ENCODE measurements around the gene PBX4. TPM values are rescaled to one million over a fixed set of nuclear protein-coding genes. Genes with fewer than 3 reads are reported as not detected.

PBX4 gene
- total RNA-seq, 4 donors from 2014 or later, result 1.3 to 2.8 (median 1.6) TPM; not detected in 1

- no peak overlapping the region for H3K4me3 ChIP-seq
- no peaks in the 10 kb centered on the region for H3K36me3 ChIP-seq
- DNase-seq, result no peak
- intact Hi-C loops (cut with DNase I; ENCODE audit: low total_unique reads), result no loop called here
- peaks cover 0 to 6% of the 10 kb centered on the region in 2 donors for H3K4me1 ChIP-seq
- H3K27ac ChIP-seq, result no peak overlapping the region
- peaks cover 0 to 4% of the 10 kb centered on the region in 2 donors for H3K27me3 ChIP-seq
- no peak for TF ChIP-seq POLR2A (IDR thresholded peaks at IDR 0.05)
- TF ChIP-seq, protein P1, sequence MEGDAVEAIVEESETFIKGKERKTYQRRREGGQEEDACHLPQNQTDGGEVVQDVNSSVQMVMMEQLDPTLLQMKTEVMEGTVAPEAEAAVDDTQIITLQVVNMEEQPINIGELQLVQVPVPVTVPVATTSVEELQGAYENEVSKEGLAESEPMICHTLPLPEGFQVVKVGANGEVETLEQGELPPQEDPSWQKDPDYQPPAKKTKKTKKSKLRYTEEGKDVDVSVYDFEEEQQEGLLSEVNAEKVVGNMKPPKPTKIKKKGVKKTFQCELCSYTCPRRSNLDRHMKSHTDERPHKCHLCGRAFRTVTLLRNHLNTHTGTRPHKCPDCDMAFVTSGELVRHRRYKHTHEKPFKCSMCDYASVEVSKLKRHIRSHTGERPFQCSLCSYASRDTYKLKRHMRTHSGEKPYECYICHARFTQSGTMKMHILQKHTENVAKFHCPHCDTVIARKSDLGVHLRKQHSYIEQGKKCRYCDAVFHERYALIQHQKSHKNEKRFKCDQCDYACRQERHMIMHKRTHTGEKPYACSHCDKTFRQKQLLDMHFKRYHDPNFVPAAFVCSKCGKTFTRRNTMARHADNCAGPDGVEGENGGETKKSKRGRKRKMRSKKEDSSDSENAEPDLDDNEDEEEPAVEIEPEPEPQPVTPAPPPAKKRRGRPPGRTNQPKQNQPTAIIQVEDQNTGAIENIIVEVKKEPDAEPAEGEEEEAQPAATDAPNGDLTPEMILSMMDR (IDR thresholded peaks at IDR 0.05), result no peak
- no peaks in the 10 kb centered on the region for H3K9me3 ChIP-seq
Measured at GRCh38 chr19:19631346-19631745, 12.9 kb upstream of the PBX4 start.

DNA sequence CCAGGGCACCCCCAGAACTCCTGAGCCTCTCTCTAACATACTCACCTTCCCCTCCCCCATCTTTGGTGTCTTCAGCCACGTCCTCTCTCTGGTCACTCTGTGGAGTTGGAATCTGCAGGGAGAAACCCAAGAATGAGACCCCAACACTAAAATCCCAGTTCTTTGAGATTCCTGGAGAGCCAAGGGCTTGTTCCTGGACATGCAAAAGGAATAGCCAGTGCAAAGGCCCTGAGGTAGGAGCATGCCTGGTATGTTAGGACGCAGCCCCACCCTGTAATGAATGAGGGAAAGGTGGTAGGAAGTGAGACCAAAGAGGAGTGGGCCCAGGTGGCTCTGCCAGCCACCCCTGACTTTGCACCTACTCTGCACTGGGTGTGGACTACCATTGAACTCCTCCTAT is 11.9 kb upstream of the PBX4 start:
- Histone ChIP-seq H3K27ac (no peak overlapping the region), H3K4me1 (peaks cover 0 to 6% of the 10 kb centered on the region in 2 donors), H3K4me3 (no peak overlapping the region), H3K9me3 (no peaks in the 10 kb centered on the region), H3K36me3 (no peaks in the 10 kb centered on the region), H3K27me3 (peaks cover 0 to 4% of the 10 kb centered on the region in 2 donors)
- TF ChIP-seq, protein P1 (IDR thresholded peaks at IDR 0.05), result no peak
- TF ChIP-seq POLR2A (IDR thresholded peaks at IDR 0.05), result no peak
- DNase-seq, result no peak
- intact Hi-C loops (cut with DNase I; ENCODE audit: low total_unique reads), result no loop called here

DNA sequence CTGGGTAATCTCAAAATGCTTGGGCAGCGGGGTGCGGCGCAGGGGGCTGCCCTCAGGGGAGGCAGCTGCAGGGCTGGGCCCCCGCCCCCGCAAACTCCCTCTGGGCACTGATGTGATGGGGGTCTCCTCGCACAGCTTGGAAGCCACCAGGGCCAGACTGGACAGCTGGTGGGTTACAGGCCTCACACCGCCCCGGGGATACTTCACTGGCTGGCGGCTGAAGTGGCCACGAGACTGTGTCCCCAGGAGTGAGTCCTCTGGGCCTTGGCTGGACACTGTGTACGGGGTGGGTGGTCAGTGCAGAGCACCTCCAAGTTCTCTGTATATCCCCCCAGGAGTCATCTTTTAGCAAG is 11.6 kb upstream of the PBX4 start:
- H3K9me3 ChIP-seq, result no peaks in the 10 kb centered on the region
- H3K27ac ChIP-seq, result no peak overlapping the region

GRCh38 chr19:19628501-19629134 is 10.1 kb upstream of the PBX4 start:
- H3K36me3 ChIP-seq, result no peaks in the 10 kb centered on the region
- H3K4me1 ChIP-seq, result peaks cover 0 to 6% of the 10 kb centered on the region in 2 donors
- no peaks in the 10 kb centered on the region for H3K9me3 ChIP-seq
- TF ChIP-seq POLR2A (IDR thresholded peaks at IDR 0.05), result no peak
- TF ChIP-seq, protein P1 (IDR thresholded peaks at IDR 0.05), result no peak
- H3K27ac ChIP-seq, result no peak overlapping the region
- intact Hi-C loops (cut with DNase I; ENCODE audit: low total_unique reads), result no loop called here
- peak overlapping the region; percentile 2 to 46 for H3K4me3 ChIP-seq
- peaks cover 0 to 4% of the 10 kb centered on the region in 2 donors for H3K27me3 ChIP-seq
- DNase-seq, result no peak

More for the DNA sequence above, 11.6 kb upstream of the PBX4 start:
- Histone ChIP-seq H3K4me1 (peaks cover 0 to 6% of the 10 kb centered on the region in 2 donors), H3K27me3 (peaks cover 0 to 4% of the 10 kb centered on the region in 2 donors), H3K36me3 (no peaks in the 10 kb centered on the region), H3K4me3 (no peak overlapping the region)
- intact Hi-C loops (cut with DNase I; ENCODE audit: low total_unique reads), result no loop called here
- DNase-seq, result no peak
- TF ChIP-seq, protein P1 (IDR thresholded peaks at IDR 0.05), result no peak
- TF ChIP-seq POLR2A (IDR thresholded peaks at IDR 0.05), result no peak

GRCh38 chr19:19627621-19628500 is 9.4 kb upstream of the PBX4 start, which contains the start of gene LPAR2:
LPAR2 (minus strand) TSS chr19:19628220; CDS start chr19:19627275, 945 bp downstream.
- intact Hi-C loops (cut with DNase I; ENCODE audit: low total_unique reads), result no loop called here
- Histone ChIP-seq H3K27me3 (peaks cover 0 to 4% of the 10 kb centered on the region in 2 donors), H3K27ac (no peak within 1 kb of the TSS), H3K36me3 (no peaks in the 10 kb centered on the region), H3K4me1 (peaks cover 0 to 6% of the 10 kb centered on the region in 2 donors), H3K9me3 (no peaks in the 10 kb centered on the region), H3K4me3 (peak within 1 kb of the TSS; percentile 2 to 46)
- TF ChIP-seq, protein P1 (IDR thresholded peaks at IDR 0.05), result no peak
- no peak for TF ChIP-seq POLR2A (IDR thresholded peaks at IDR 0.05)
- no peak for DNase-seq

Data from uterus (tissue), 4 donors.